Measurements from ENCODE around the gene RBFOX2. TPM values are rescaled to one million over a fixed set of nuclear protein-coding genes. Genes with fewer than 3 reads are reported as not detected.
A peak's percentile ranks its signal among the peaks of the same experiment; 100 is the strongest.

The RBFOX2 gene
- total and polyA plus RNA-seq, 12 donors = 15.7 to 86.6 (median 69.8) TPM

DNA sequence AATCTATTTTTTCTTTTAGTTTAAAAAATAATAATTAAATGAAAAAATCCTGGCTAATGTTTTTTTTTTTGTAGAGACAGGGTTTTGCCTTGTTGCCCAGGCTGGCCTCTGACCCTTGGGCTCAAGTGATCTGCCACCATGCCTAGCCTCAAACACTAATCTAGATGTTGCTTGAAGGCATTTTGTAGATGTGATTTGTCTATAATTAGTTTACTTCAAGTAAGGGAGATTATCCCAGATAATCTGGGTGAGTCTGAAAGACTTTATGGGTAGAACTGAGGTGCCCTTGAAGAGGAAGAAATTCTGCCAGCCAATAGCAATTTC lies 38.6 kb upstream of the RBFOX2 start:
- H3K27ac ChIP-seq = no peak overlapping the region
- H3K4me1 ChIP-seq (replicated peaks in 1 of 2) = peaks cover 0 to 10% of the 10 kb centered on the region in 2 donors
- H3K4me3 ChIP-seq = no peak overlapping the region
- H3K36me3 ChIP-seq (replicated peaks in 1 of 2) = no peaks in the 10 kb centered on the region
- no peaks in the 10 kb centered on the region for H3K27me3 ChIP-seq
- TF ChIP-seq POLR2A (IDR thresholded peaks at IDR 0.05) = no peak
- TF ChIP-seq, protein P1, sequence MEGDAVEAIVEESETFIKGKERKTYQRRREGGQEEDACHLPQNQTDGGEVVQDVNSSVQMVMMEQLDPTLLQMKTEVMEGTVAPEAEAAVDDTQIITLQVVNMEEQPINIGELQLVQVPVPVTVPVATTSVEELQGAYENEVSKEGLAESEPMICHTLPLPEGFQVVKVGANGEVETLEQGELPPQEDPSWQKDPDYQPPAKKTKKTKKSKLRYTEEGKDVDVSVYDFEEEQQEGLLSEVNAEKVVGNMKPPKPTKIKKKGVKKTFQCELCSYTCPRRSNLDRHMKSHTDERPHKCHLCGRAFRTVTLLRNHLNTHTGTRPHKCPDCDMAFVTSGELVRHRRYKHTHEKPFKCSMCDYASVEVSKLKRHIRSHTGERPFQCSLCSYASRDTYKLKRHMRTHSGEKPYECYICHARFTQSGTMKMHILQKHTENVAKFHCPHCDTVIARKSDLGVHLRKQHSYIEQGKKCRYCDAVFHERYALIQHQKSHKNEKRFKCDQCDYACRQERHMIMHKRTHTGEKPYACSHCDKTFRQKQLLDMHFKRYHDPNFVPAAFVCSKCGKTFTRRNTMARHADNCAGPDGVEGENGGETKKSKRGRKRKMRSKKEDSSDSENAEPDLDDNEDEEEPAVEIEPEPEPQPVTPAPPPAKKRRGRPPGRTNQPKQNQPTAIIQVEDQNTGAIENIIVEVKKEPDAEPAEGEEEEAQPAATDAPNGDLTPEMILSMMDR (IDR thresholded peaks at IDR 0.05) = no peak
- no peaks in the 10 kb centered on the region for H3K9me3 ChIP-seq (replicated peaks in 1 of 3)
- intact Hi-C loops (cut with DNase I) = loop anchor here (5.0 to 10.0 kb wide), 2 partner anchors 58 to 135 kb away; no protein-coding TSS in a partner anchor
- no peak for DNase-seq

DNA sequence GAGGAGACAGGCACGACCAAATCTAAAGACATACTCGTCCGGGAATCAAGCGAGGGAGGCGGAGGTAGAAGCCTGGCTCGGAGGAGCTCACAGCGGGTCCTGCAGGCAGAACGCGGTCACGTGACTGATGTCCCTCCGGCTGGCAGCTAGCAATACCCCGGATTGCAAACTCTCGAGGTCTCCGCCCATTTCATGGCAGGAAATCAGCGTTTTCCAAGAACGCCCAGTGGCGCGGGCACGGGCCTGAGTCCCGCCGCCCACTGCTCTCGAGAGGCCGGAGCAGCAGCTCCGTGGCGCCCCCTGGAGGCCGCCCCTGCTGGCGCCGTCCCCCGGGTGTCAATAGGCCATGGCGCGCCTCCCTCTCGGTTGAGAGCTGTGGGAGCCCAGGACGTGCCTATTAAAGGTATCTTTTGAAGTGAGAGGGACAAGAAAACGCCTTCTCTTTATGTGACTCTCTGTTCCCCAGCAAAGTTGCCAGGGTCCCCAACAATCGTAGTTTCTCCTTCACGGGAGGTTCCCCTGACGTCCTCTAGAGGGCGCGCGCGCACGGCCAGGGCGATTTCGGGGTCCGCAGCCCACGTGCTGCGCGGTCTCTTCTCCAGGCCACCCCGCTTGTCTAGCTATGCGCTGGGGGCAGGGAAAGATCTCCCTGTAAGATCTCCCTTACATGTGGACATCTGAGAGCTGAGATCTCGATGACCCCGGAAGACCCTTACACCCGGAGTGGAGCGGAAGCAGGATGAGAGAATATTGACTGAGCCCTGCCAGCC lies 37.3 kb upstream of the RBFOX2 start:
- intact Hi-C loops (cut with DNase I) = loop anchor here (5.0 to 10.0 kb wide), 2 partner anchors 59 to 134 kb away; no protein-coding TSS in a partner anchor
- 1 to 5% (median 2%) methylated on average over 7 to 54 of the region's 54 CpGs for WGBS, 4 donors
- DNase-seq = peak; percentile 92 to 97 (median 96)
- peak overlapping the region; percentile 58 to 90 (median 67) for H3K27ac ChIP-seq
- no peaks in the 10 kb centered on the region for H3K36me3 ChIP-seq (replicated peaks in 1 of 2)
- no peaks in the 10 kb centered on the region for H3K9me3 ChIP-seq (replicated peaks in 1 of 3)
- H3K27me3 ChIP-seq = no peaks in the 10 kb centered on the region
- H3K4me3 ChIP-seq = peak overlapping the region in 2 of 4 donors; percentile 48 to 62
- peaks cover 0 to 10% of the 10 kb centered on the region in 2 donors for H3K4me1 ChIP-seq (replicated peaks in 1 of 2)
- TF ChIP-seq POLR2A (IDR thresholded peaks at IDR 0.05) = peak in 1 of 2 donors; percentile 54
- TF ChIP-seq, protein P1 (IDR thresholded peaks at IDR 0.05) = peak; percentile 97 to 100 (median 100)

DNA sequence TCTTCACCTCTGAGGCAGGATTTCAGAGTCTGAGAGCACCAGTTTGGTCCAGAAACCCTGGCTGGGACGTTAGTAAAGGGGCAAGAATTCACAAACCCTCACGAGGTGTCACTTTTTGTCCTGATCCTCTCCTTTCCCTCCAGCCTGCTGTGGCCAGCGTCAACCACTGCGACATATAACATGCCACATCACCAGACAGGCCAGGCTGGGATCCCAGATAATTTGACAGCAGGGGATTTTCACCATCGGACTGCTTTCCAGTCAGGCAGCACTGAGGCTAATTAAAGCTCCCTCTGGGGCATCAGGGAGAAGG lies 36.8 kb upstream of the RBFOX2 start:
- Histone ChIP-seq H3K4me1 (replicated peaks in 1 of 2) (peaks cover 0 to 10% of the 10 kb centered on the region in 2 donors), H3K9me3 (replicated peaks in 1 of 3) (no peaks in the 10 kb centered on the region), H3K27ac (peak overlapping the region; percentile 58 to 90 (median 67)), H3K4me3 (peak overlapping the region in 2 of 4 donors; percentile 48 to 62), H3K36me3 (replicated peaks in 1 of 2) (no peaks in the 10 kb centered on the region), H3K27me3 (no peaks in the 10 kb centered on the region)
- intact Hi-C loops (cut with DNase I) = loop anchor here (5.0 to 10.0 kb wide), 2 partner anchors 59 to 133 kb away; no protein-coding TSS in a partner anchor
- 0 to 10% (median 9%) methylated on average over 5 of the region's 5 CpGs for WGBS, 4 donors
- TF ChIP-seq, protein P1 (IDR thresholded peaks at IDR 0.05) = no peak
- TF ChIP-seq POLR2A (IDR thresholded peaks at IDR 0.05) = no peak
- DNase-seq = no peak

DNA sequence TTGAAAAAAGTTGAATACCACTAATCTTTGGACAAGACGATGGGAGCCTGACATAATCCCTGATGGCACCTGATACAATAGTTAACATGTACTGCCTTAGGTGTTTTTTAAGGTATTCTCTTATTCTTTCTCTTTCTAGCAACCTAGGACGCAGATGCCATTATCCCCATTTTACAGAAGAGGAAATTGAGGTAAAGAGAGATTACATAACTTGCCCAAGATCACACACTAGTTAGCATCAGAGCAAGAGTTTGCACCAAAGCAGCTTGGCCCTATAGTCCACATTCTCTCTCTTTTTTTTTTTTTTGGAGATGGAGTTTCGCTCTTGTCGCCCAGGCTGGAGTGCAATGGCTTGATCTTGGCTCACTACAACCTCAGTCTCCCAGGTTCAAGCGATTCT lies 35.7 kb upstream of the RBFOX2 start:
- 92 to 95% (median 94%) methylated on average over 5 of the region's 5 CpGs for WGBS, 4 donors
- H3K27ac ChIP-seq = no peak overlapping the region
- intact Hi-C loops (cut with DNase I) = loop anchor here in 1 of 2 donors (10.0 kb wide), 1 partner anchor 60 kb away; no protein-coding TSS in a partner anchor
- no peak overlapping the region for H3K4me3 ChIP-seq
- no peaks in the 10 kb centered on the region for H3K27me3 ChIP-seq
- no peaks in the 10 kb centered on the region for H3K36me3 ChIP-seq (replicated peaks in 1 of 2)
- no peaks in the 10 kb centered on the region for H3K9me3 ChIP-seq (replicated peaks in 1 of 3)
- H3K4me1 ChIP-seq (replicated peaks in 1 of 2) = peaks cover 0 to 10% of the 10 kb centered on the region in 2 donors
- TF ChIP-seq POLR2A (IDR thresholded peaks at IDR 0.05) = no peak
- TF ChIP-seq, protein P1 (IDR thresholded peaks at IDR 0.05) = no peak
- no peak for DNase-seq

All from adrenal gland (tissue), 12 donors.